GM21576 (cell line): Measurements from ENCODE around the gene MYOM1.
"Not testable (repeated sequence)": the region's sequence is repeated elsewhere in the genome, so short reads cannot be mapped to it uniquely, and the experiment has no call there.

Experiments
- ATAC-seq: cut with Tn5 transposase; IDR thresholded peaks from one replicate; pipeline ENCODE4 v1.9.1; 2021; ENCODE audit warnings: mild to moderate bottlenecking, moderate library complexity; ENCODE audit not compliant: unreplicated experiment

The MYOM1 gene

DNA sequence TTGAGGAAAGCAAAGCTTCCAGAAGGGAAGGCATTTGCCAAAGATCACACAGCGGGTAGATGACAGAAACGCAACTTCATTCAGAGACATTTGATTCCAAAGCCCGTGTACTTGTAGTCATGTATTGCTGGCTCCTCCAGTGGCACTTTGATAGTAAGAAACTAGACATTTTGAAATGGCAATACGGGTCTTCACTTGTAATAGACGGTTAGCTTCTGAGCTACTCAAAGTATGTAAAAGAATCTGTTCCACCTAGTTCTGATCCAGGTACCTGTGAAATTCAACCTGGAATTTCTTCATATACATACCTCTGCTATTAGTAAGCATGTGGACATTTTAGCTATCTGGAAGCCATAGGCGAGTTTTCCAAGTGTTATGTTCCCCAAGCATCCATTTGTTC is 1.7 kb upstream of the MYOM1 start:
- no peak for ATAC-seq

GRCh38 chr18:3220868-3221267 is 1.1 kb upstream of the MYOM1 start:
- not testable (repeated sequence) for ATAC-seq

DNA sequence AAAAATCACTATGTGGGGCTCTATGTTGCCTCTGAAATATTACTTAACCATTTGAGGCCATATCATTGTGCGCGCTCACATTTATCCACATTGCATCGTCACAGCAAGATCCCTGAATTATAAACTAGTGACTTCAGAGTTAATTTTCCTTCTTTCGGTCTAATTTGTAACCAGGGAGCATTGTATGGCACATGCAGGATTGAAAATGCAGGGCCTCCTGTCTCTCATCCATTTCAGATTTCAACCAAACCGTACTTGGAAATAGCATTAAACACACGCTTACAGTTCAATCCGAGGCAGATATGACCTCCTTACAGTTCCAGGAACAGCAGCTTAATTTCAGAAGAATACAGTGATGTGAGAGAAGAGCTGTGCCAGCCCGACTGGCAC is 532 bp downstream of the MYOM1 start:
- ATAC-seq, result no peak

DNA sequence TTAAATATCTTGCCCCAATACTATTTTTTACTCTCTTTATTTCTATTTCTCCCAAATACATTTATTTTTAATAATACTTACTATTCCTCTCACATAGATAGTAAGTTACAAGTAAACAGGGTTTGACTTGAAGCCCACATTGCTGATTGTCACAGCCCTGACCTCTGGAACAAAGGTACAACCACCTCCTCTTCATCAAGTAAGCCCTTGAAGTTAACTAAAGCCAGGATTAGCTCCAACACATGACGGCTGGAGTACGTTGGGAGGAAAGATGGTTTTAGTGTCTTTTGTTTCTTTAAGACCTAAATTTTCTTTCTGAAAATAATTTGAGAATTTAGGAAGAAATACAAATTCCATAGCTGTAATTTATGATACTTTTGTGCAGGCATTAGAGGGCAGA is 949 bp downstream of the MYOM1 start:
- no peak for ATAC-seq

GRCh38 chr18:3217948-3218647 is 1.7 kb downstream of the MYOM1 start:
- no peak for ATAC-seq

- no peak for ATAC-seq
Observed at GRCh38 chr18:3216987-3217386, 2.8 kb downstream of the MYOM1 start.

- no peak for ATAC-seq
Observed at GRCh38 chr18:3214855-3215637, 4.7 kb downstream of the MYOM1 start.

GRCh38 chr18:3213300-3214059 is 6.3 kb downstream of the MYOM1 start:
- no peak for ATAC-seq

- no peak for ATAC-seq
Observed at GRCh38 chr18:3212657-3213056, 7.1 kb downstream of the MYOM1 start.

GRCh38 chr18:3211236-3211992 is 8.4 kb downstream of the MYOM1 start:
- ATAC-seq, result no peak

DNA sequence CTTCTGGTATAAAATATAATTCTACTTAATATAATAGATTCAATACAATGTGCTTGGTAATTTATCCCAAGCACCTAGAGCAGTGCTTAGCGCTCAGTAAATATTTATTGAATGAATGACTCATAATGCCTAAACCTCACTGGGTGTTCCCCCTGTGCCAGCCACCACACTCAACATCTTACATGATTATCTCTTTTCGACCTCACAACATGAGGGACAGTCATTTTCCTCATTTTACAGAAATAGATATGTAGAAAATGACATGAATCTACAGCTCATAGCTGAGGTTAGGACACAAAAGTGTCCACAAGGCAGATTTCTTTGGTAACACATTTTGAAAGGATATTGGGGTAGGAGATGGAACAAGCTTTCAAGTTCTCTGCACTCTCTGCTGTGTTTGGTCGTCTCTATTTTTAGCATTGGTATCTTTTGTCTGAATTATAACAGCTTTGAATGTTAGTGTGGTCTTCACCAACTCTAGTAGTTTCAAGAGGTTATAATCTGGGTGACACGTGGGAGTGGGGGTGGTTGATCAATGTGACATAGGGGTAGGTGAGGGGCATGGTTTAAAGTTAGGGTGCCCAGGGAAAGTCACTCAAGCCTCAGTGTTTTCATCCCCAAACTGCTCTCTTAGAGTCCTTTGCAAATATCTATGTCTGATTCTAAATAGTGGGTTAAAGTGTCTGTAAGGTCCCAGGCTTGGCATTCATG is 9.8 kb downstream of the MYOM1 start:
- no peak for ATAC-seq

- no peak for ATAC-seq
Observed at GRCh38 chr18:3207565-3207964, 12.2 kb downstream of the MYOM1 start.

DNA sequence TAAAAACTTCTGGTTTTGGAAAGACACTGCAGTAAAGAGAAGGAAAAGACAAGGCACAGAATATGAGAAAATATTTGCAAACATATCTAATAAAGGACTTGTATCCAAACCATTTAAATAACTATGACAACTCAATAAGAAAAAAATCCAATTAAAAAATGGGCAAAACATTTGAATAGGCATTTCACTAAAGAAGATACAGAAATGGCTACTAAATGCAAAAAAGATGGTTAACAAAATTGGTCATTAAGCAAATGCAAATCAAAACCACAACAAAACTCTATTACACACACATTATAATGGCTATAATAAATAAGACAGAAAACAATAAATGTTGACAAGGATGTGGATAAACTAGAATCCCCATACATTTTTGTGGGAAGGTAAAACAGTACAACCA is 14.5 kb downstream of the MYOM1 start:
- no peak for ATAC-seq

DNA sequence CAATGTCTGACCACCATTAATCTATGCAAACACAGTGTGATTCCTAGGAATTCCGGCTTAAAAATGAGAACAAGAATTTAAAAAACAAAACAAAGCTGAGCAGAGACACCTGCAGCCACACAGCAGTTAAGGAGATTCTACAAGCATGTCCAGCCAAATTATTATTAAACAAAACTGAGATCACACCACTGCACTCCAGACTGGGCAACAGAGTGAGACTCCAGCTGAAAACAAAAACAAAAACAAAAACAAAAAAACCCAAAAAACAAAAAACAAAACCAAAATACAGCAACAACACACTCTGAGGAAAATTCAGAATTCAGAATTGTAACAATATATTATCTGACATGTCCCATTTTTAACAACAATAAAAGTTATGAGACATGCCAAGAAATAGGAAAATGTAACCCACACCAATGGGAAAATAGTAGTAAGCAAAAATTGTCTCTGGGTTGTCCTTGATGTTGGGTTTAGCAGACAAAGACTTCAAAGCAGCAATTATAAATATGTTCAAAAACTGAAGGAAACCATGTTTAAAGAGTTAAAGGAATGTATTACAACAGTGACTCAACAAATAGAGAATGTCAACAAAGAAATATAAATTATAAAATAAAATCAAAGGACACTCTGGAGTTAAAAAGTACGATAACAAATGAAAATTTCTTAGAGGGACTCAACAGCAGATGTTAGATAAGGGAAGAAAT is 19.7 kb downstream of the MYOM1 start:
- no peak for ATAC-seq

GRCh38 chr18:3198260-3198860 is 21.4 kb downstream of the MYOM1 start:
- not testable (repeated sequence) for ATAC-seq

DNA sequence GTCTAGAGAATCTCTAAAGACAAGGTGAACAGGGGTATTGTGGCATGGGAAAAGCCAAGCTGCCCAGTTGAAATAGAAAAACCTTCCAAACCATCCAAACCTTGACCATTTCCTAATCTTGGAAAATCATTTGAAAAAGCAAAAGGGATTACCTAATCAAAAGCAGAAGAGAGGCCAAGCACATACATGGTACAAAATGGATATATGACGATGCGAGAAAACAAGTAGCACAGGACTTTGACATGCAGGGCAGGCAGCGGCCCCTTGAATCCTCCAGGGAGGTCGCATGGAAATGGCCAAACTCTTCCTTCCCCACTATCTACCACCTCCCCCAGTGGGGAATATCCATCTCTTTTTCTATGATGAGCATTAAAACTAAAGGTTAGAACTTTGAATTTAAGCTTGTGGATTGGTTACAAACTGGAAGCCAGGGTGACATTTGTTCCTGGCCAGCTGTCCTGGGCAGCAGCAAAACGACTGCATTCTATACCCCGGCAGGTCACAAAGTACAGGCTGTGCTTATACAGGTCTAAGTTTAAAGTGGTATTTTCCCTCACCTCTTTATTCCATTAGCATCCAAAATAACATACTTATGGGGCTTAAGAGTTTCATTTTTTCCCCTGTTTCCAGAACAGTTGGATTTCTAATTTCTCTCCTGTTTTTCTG is 24.7 kb downstream of the MYOM1 start:
- no peak for ATAC-seq

DNA sequence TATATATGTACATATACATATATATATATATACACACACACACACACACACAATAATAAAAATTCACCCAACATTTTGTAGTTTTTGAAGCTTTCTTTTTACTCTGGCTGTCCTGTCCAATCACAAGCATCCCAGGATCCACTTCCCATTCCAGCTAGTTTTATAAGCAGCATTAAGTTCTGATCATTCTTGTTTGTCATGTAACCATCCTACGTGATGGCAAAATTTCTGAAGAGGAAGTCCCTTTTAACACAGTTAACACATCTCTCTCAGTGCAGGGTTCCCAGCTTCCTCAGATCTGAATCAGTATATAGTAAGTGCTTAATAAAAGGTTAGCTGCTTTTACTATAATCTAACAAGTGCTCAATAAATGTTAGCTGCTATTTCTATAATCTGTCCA is 26.4 kb downstream of the MYOM1 start:
- no peak for ATAC-seq

DNA sequence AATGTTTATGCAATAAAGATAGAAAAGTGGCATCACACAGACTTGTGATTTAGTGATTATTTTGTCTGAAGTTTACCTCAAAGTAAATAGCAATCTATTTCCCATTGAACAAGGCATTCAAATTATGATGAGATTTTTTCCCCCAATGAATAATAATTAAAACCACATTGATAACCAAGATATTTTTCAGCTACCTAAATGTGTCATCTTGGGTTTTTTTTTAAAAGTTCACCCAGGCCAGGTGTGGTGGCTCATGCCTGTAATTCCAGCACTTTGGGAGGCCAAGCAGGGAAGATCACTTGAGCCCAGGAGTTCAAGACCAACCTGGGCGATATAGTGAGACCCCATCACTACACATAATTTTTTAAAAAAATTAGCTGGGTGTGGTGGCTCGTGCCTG is 27.0 kb downstream of the MYOM1 start:
- ATAC-seq, result no peak

DNA sequence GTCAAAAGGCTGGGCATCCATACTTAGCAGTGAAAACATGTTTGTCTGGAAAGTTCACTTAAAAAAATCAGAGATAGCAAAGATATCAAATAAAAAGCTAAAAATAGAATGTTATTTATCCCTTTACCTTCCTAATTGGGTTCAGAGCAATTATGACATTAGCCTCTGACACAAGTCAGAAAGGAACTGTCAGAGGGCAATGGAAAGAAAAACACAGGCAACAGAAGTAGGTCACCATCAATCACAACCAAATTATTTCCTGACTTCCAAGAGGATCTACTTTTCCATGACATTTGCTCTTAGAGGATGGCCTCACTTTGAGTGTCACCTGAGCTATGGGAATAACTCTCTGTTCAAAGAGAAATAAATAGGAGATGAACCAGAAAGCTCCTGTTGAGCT is 27.5 kb downstream of the MYOM1 start:
- no peak for ATAC-seq
